Measurements from ENCODE around the gene RUNDC3A.
A peak's percentile ranks its signal among the peaks of the same experiment; 100 is the strongest.
"Not testable (repeated sequence)": the region's sequence is repeated elsewhere in the genome, so short reads cannot be mapped to it uniquely, and the experiment has no call there.

The RUNDC3A gene

DNA sequence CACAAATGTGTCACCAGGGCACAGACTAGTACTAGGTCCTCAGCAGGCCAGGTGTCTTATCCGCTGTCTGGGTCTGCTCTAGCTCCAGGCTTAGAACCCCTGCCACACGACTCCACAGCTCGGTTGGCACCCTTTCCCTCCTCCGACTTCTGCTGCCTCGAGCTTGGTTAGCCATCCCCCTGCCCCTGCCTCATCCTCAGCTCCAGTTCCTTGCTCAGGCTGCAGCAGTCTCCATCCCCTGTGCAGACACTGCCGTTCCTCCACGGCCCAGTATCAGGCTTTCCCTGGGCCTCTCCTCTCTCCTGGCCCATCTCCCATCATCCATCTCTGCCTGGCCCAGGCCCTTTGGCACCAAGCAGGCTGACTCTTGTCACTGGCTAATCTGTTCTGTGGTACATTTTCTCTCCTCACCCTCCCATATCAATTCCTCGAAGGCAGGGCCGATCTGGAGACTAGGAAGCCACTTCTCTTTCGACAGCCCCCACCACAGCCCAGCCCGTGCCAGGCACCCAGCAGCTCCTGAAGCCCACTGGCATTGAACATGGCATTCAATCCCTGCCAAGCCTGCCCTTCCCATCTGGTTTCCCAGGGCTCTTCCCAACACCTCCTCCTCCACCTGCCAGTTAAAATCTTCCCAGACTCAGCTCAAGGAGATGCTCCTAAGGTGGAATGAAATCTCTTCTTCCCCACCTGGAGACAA lies 35.3 kb downstream of the RUNDC3A start:
- no peak for DNase-seq (ENCODE audit: low read depth in 2 of 2, low spot score in 1 of 2)

DNA sequence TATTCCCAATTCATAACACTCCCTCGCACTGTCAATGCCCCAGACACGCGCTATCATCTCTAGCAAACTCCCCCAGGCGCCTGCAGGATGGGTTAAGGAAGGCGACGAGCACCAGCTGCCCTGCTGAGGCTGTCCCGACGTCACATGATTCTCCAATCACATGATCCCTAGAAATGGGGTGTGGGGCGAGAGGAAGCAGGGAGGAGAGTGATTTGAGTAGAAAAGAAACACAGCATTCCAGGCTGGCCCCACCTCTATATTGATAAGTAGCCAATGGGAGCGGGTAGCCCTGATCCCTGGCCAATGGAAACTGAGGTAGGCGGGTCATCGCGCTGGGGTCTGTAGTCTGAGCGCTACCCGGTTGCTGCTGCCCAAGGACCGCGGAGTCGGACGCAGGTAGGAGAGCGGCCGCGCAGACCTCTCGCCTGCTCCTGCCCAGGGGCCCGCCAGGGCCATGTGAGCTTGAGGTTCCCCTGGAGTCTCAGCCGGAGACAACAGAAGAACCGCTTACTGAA lies 36.6 kb downstream of the RUNDC3A start, which contains the start of gene GRN:
TSS of gene GRN (plus strand) at position 364 of the 515 bp plus-strand sequence. CDS start 3,863 bp downstream, outside the sequence.
- peak; percentile 53 to 71 for DNase-seq (ENCODE audit: low read depth in 2 of 2, low spot score in 1 of 2)

DNA sequence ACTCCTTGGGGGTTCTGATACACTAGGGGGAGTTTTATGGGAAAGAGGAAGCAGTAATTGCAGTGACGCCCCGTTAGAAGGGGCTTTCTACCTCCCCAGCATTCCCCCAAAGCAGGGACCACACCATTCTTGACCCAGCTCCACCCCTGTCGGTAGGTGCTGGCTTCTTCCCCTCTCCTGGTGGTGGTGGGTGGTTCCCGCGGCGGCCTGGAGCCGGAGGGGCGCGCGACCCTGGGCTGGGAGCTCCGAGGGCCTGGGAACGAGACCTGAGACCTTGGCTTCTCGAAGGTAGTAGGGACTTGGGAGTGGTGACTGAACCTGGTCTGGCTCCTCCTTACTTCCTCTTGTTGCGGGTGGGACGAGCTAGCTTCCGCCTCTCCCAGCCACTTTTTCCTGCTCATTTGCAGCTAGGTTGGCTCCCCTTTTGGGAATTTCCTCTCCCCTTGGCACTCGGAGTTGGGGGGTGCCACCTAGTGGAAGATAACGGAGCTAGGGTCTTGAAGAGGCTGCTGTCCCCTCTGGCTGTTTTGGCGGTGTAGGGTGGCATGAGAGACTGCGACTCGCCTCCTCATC lies 37.1 kb downstream of the RUNDC3A start:
- no peak for DNase-seq (ENCODE audit: low read depth in 2 of 2, low spot score in 1 of 2)

DNA sequence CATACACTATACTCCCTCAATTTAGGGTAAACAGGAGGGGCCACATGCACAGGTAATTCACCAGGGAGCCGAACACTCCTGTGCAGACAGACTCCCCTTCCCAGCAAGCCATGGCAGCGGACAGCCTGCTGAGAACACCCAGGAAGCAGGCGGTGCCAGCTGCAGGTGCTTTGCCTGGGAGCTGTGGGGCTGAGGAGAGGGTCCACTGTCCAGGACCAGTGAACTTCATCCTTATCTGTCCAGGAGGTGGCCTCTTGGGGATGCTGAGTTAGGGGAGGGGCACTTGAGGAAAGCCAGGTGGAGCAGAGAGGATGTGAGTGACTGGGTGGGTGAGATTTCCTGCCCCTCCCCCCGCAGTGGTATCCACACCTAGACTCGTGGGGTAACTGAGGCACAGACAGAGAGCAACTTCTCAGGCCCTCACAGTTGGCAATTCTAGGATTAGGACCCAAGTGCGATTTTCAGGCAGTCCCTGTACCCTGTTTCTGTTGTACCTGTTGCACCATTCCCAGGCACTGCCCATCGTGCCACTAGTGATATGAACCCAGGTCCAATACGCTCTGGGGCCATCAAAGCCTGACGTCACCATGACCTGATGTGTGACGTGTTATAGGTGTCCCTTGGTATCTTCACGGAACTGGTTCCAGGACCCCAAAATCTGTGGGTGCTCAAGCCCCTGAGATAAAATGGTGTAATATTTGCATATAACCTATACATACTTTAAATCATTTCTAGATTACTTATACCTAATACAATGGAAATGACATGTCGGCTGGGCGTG lies 37.9 kb downstream of the RUNDC3A start:
- DNase-seq (ENCODE audit: low read depth in 2 of 2, low spot score in 1 of 2) = no peak

DNA sequence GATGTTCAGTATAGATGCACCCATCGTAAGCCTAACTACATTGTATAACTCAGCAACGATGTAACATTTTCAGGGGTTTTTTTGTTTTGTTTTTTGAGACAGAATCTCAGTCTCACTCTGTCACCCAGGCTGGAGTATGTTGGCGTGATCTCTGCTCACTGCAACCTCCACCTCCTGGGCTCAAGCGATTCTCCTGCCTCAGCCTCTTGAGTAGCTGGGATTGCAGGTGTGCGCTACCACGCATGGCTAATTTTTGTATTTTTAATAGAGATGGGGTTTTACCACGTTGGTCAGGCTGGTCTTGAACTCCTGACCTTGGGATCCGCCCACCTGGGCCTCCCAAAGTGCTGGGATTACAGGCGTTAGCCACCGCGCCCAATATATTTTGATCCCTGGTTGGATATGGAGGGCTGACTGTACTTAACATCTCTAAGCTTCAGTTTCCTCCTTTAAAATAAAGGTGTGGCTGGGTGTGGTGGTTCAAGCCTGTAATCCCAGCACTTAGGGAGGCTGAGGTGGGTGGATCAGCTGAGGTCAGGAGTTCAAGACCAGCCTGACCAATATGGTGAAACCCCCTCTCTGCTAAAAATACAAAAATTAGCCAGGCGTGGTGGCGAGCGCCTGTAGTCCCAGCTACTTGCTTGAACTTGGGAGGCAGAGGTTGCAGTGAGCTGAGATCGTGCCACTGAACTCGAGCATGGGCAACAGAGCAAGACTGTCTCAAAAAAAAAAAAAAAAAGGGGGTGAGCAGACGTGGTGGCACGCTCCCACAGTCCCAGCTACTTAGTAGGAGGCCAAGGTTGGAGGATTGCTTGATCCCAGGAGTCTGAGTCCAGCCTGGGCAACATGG lies 39.0 kb downstream of the RUNDC3A start:
- DNase-seq (ENCODE audit: low read depth in 2 of 2, low spot score in 1 of 2) = not testable (repeated sequence)

DNA sequence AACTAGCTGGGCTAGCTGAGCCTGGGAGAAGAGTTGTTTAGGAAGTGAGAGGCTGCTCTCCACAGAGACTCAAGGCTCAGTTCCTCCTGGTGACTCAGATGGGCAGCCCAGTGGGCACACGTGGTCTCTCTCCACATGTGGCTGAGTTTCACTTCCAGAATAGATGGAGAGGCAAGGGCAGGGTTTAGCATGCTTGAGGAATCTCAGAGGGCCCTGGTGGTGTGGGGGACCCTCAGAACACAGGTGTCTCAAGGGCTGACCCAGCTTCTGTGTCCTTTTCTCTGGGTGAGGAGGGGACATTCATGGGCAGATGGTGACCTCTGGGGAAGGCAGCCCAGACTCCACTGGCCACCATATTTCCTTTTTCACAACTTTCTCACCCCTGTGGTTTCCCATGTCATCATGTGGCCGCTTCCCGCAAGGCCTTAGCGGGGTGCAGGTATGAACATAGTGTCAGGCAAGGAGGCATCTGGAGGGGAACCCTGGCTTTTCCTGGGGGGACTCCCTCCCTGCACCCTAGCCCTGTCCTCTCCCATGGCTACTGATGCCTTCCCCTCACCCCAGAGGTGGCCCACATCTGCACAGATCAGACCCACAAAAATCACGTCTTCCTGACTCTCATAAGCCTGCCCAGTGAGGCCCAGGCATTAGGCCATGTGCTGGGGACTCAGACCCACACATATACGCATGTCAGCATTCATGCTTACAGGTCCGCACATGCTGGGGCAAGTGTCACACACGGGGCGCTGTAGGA lies 40.0 kb downstream of the RUNDC3A start:
- DNase-seq (ENCODE audit: low read depth in 2 of 2, low spot score in 1 of 2) = no peak

DNA sequence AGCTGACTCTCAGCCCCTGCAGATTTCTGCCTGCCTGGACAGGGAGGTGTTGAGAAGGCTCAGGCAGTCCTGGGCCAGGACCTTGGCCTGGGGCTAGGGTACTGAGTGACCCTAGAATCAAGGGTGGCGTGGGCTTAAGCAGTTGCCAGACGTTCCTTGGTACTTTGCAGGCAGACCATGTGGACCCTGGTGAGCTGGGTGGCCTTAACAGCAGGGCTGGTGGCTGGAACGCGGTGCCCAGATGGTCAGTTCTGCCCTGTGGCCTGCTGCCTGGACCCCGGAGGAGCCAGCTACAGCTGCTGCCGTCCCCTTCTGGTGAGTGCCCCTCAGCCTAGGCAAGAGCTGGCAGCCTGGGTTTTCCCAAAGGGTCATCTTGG lies 40.6 kb downstream of the RUNDC3A start:
- no peak for DNase-seq (ENCODE audit: low read depth in 2 of 2, low spot score in 1 of 2)

DNA sequence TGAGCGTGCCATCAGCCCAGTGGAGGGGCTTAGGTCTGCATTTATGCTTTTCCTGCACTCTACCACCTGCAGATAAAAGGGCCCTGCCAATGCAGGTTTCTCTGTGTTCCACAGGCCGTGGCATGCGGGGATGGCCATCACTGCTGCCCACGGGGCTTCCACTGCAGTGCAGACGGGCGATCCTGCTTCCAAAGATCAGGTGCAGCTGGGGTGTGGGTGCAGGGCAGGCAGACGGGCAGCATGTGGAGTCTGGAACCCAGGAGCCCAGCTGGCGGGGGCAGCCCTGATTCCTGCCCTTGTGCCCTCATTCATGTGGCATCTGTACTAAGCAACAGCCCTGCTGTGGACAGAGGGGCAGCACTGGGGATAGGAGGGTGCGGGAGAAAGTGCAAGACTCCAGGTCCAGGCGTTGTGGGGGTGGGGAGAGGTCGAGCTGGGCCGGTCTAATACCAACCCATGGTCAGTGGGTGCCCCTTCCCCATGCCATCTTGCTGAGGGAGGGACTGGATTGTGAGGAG lies 41.2 kb downstream of the RUNDC3A start:
- no peak for DNase-seq (ENCODE audit: low read depth in 2 of 2, low spot score in 1 of 2)

DNA sequence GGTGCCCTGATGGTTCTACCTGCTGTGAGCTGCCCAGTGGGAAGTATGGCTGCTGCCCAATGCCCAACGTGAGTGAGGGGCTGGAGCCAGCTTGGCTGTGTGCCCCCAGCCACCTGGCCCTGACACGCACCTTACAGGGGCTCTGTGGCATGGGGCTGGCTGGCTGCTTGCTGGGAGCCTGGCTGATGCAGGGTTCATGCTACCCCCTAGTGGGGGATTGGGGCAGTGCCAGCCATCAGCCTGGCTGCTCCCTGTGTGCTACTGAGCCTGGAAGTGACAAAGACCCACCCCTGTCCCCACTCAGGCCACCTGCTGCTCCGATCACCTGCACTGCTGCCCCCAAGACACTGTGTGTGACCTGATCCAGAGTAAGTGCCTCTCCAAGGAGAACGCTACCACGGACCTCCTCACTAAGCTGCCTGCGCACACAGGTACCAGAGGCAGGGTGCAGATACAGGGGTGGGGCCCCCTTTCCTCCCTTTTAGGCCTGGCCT lies 42.4 kb downstream of the RUNDC3A start:
- DNase-seq (ENCODE audit: low read depth in 2 of 2, low spot score in 1 of 2) = peak in 1 of 2 donors; percentile 49

DNA sequence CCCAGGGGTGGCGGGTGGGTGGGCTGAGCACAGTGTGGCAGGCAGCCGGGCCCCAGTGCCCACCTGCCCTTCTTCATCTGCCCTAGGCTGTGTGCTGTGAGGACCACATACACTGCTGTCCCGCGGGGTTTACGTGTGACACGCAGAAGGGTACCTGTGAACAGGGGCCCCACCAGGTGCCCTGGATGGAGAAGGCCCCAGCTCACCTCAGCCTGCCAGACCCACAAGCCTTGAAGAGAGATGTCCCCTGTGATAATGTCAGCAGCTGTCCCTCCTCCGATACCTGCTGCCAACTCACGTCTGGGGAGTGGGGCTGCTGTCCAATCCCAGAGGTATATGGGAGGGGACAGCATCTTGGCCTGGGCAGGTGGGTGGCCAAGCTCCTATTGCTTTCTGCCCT lies 43.1 kb downstream of the RUNDC3A start:
- no peak for DNase-seq (ENCODE audit: low read depth in 2 of 2, low spot score in 1 of 2)

DNA sequence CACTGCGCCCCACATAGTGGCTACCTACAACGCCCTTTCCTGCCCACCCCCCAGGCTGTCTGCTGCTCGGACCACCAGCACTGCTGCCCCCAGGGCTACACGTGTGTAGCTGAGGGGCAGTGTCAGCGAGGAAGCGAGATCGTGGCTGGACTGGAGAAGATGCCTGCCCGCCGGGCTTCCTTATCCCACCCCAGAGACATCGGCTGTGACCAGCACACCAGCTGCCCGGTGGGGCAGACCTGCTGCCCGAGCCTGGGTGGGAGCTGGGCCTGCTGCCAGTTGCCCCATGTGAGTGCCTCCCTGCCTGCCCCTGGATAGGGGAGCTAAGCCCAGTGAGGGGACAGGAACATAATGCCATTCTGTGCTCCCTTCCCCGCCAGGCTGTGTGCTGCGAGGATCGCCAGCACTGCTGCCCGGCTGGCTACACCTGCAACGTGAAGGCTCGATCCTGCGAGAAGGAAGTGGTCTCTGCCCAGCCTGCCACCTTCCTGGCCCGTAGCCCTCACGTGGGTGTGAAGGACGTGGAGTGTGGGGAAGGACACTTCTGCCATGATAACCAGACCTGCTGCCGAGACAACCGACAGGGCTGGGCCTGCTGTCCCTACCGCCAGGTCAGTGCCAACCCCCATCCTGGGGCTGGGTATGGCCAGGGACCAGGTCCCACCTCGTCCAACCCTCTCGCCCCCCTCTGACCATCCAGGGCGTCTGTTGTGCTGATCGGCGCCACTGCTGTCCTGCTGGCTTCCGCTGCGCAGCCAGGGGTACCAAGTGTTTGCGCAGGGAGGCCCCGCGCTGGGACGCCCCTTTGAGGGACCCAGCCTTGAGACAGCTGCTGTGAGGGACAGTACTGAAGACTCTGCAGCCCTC lies 43.8 kb downstream of the RUNDC3A start:
- DNase-seq (ENCODE audit: low read depth in 2 of 2, low spot score in 1 of 2) = no peak

DNA sequence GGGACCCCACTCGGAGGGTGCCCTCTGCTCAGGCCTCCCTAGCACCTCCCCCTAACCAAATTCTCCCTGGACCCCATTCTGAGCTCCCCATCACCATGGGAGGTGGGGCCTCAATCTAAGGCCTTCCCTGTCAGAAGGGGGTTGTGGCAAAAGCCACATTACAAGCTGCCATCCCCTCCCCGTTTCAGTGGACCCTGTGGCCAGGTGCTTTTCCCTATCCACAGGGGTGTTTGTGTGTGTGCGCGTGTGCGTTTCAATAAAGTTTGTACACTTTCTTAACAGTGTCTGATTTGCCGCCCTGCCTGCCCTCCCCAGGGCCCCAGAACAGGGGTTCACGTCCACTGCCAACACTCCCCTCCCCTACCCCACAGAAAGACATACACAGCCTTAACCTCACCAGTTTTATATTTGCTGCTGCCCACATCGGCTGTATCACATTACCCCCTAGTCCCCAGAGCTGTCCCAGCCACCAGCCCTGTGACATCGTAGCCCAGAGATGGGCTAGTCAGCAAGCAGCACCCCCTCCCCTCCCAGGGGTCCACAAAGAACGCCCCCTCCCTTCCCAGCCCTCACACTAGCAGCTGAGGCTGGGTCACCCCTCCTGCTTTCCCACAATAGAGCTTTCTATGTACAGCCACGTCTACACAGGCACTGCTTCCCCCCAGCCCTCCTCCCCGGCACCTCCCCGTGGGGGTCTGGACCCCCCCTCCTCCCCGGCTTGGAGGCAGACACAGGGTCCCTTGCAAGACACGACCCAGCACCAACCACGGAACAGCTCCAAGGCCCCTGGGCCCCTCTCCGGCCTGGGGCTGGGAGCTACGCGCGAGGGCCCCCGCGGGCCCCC lies 44.6 kb downstream of the RUNDC3A start:
- DNase-seq (ENCODE audit: low read depth in 2 of 2, low spot score in 1 of 2) = no peak

DNA sequence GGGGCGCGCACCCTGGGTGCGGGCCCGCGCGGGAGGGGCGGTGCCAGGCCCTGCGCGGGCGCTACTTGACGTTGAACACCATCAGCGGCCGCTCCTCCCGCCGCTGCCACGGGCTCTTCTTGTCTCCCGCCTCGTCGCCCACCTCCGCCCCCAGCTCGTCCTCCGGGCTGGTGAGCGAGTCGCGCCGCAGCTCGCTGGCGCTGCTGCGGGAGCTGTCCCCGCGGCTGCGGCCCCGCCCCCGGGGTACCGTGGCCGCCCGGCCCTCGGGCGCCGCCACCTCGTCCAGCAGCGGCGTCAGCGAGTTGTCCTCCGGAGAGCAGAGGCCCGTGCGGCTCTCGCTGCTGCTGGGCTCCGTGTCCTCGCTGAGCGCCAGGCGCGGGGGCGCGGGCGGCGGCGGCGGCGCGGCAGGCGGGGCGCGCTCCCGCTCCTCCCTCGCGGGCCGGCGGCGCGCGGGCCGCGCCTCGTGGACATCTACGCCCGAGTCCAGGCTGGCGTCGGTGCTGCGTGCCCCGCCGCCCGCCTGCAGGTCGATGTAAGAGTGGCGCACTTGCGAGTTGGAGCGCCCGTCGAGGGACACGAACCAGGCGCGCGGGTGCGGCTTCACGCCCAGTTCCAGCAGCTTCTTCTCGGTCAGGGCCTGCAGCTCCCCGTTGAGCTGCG lies 45.4 kb downstream of the RUNDC3A start:
- no peak for DNase-seq (ENCODE audit: low read depth in 2 of 2, low spot score in 1 of 2)

DNA sequence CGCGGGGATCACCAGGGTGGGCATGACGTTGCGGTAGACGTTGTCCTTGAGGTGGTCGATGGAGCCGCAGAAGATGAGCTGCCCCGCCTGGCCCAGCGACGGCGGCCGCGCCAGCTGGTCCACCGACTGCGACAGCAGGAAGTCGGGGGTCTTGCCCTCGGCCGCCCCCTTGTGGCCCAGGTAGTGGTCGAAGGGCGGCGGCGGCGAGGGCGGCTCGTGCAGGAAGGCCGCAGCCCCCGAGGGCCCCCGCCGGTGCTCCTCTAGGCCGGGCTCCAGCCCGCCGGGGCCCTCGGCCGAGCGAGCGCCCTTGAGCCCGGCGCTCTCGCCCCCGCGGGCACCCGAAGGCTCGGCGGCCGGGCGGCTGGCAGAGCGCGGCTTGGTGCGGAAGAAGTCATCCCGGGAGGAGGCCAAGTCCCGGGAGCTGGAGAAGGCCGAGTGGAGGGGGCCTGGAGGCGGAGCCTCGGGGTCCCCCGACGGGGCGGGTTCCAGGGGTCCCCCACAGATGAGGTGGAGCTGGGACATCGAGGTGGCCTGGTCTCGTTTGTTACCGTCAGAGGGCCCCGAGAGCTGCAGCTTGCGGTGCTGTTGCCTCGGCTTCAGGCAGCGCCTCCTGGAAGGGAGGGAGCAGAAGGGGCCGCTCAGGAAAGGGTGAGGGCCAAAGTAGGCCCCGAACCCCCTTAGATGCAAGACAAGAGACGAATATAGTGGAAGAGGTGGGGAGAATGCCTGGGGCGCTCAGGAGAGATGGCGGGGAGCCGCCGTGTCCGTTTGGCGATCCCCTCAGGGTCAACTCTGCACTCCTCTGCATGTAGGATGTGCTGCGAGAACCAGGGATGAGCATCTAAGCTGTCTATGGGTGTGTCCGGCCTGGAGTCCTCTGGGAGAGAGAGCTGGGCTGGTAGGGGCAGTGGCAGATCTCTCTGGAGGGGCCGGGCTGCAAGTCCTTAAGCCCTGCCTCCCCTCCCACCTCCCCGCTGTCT lies 46.5 kb downstream of the RUNDC3A start:
- peak; percentile 41 to 49 for DNase-seq (ENCODE audit: low read depth in 2 of 2, low spot score in 1 of 2)

DNA sequence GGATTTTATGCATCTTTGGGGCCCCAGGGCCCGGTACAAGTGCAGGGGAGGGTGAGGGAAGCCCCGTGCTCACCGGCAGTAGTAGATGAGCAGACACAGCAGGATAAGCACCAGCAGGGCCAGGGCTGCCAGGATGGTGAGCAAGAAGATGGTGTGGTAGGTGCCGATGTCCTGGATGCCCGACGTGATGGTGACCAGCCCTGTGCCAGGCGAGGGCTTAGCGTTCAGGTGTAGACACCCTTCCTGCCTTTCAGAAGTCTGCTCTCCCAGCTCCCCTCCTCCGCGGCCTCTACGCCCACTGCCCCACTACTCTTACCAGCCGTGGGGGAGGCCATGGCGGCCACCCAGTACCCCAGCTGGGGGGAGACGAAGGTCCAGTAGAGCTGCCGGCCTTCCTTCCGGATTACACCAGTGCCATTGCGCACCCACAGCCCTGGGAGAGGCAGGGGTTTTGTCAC lies 47.3 kb downstream of the RUNDC3A start:
- no peak for DNase-seq (ENCODE audit: low read depth in 2 of 2, low spot score in 1 of 2)

DNA sequence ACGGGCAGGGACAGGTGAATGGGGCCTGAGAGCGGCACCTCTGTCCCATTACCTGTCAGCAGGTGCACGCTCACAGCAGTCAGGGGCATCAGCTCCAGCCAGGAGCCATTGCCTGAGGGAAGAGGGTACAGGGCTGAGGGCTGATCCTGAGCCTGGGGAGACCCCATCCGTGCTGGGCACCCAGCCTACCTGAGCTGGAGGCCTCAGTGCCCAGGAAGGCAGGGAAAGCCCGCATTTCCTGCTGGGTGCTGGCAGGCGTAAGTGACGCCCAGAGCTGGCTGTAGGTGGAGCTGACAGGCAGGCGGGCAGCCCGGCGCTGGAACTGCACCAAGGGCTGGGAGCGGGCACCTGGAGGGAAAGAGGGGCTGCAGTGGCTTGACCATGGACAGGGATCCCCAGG lies 47.8 kb downstream of the RUNDC3A start:
- DNase-seq (ENCODE audit: low read depth in 2 of 2, low spot score in 1 of 2) = no peak
